Duodenal mucosa (tissue), 2 donors: ENCODE measurements around the gene DLG2.
"Not testable (repeated sequence)": the region's sequence is repeated elsewhere in the genome, so short reads cannot be mapped to it uniquely, and the experiment has no call there.

Experiments
- H3K27ac ChIP-seq: one replicate; pipeline ENCODE4 v1.7.0; 2013; ENCODE audit warnings: low read depth, low read length
- H3K27me3 ChIP-seq, 2 donors: one replicate each; pipeline ENCODE4 v1.7.0; 2013; ENCODE audit warnings: low read length in 2 of 2, control low read depth in 1 of 2; ENCODE audit not compliant: insufficient read depth in 2 of 2, control insufficient read depth in 1 of 2
- H3K36me3 ChIP-seq, 2 donors: one replicate each; pipeline ENCODE4 v1.7.0; 2013; ENCODE audit warnings: low read length in 2 of 2, control low read depth in 1 of 2; ENCODE audit not compliant: insufficient read depth in 2 of 2, control insufficient read depth in 1 of 2
- H3K4me1 ChIP-seq, 2 donors: one replicate each; pipeline ENCODE4 v1.7.0; 2013; ENCODE audit warnings: low read length in 2 of 2, control low read depth in 1 of 2; ENCODE audit not compliant: insufficient read depth in 2 of 2, control insufficient read depth in 1 of 2
- H3K4me3 ChIP-seq, 2 donors: one replicate each; pipeline ENCODE4 v1.7.0; 2013; ENCODE audit warnings: low read length in 2 of 2, low read depth in 1 of 2
- H3K9ac ChIP-seq, 2 donors: one replicate each; pipeline ENCODE4 v1.7.0; 2013; ENCODE audit warnings: low read length in 2 of 2, low read depth in 1 of 2
- H3K9me3 ChIP-seq, 2 donors: one replicate each; pipeline ENCODE4 v1.7.0; 2013; ENCODE audit warnings: low read length in 2 of 2, control low read depth in 1 of 2; ENCODE audit not compliant: control insufficient read depth in 1 of 2

Gene DLG2

GRCh38 chr11:85606237-85606636 lies 20.9 kb downstream of the DLG2 start:
- H3K27me3 ChIP-seq, H3K36me3 ChIP-seq, H3K27ac ChIP-seq, H3K4me1 ChIP-seq, H3K9ac ChIP-seq, H3K4me3 ChIP-seq, H3K9me3 ChIP-seq: not testable (repeated sequence)

DNA sequence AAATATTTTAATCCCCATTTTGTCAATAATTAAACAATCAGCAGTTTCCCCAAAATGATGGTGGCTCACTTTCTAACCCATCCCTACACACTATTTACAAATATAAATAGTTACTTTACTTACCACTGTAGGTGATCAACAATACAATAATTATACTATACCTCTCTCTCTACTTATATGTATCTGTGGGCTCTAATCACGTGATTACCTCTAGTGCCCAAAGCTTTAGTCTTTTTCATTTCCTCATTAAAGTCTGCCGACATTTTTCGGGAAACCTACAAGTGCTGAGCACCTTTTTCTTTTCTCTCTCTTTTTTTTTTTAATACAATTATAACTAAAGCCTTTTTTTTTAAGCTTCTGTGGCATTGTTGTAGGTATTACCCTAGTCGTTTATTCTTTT lies 23.9 kb downstream of the DLG2 start:
- no peaks in the 10 kb centered on the region for H3K27me3 ChIP-seq
- H3K36me3 ChIP-seq = no peaks in the 10 kb centered on the region
- H3K4me3 ChIP-seq = no peak overlapping the region
- no peak overlapping the region for H3K27ac ChIP-seq
- H3K9me3 ChIP-seq = no peaks in the 10 kb centered on the region
- H3K4me1 ChIP-seq = no peaks in the 10 kb centered on the region
- no peak overlapping the region for H3K9ac ChIP-seq

DNA sequence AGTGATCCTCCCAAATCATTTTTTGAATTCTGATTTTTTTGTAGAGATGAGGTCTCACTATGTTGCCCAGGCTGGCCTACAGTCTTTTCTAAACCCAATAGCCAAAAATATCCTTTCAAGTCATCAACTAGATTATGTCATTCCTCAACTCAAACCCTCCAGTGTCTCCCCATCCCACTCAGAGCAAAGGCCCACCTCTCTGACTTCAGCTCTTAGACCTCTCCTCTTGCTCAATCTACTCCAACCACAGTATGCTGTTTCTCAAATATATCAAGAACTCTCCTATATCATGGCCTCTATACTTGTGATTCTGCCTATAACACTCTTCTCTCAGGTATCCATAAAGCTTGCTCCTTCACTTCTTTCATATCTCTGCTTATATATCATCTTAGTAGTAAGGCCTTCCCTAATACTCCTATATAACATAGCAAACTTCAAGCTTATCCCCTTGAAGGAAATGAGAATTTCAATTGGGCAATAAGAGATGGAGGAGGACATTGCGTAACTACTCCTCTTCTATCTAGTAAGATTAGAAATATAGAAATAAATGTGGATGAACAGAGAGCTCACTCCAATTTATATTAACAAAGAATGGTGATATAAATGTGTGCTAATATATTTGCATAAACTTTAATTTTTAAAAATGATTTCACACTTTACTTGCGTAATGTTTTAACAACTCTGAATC lies 24.5 kb downstream of the DLG2 start:
- Histone ChIP-seq H3K36me3 (no peaks in the 10 kb centered on the region), H3K4me1 (no peaks in the 10 kb centered on the region), H3K9ac (no peak overlapping the region), H3K27me3 (no peaks in the 10 kb centered on the region), H3K9me3 (no peaks in the 10 kb centered on the region), H3K27ac (no peak overlapping the region), H3K4me3 (no peak overlapping the region)

DNA sequence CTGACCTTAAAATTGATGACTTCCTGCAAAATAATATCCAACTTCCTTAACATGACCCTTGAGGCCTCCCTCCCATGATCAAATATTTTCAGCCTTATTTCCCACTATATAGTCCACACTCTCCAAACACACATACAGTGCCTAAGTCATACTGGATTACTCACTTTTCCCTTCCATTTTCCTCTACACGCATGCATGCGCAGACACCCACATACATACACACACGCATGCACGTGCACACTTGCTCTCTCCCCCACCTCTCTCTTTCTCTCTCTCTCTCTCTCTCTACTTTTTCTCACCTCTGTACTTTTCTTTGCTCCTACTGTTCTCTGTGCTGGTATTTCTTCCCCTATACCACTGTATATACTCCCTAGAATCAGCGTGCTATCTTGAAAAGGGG lies 28.1 kb downstream of the DLG2 start:
- Histone ChIP-seq H3K9ac (no peak overlapping the region), H3K9me3 (no peaks in the 10 kb centered on the region), H3K27me3 (no peaks in the 10 kb centered on the region), H3K4me1 (no peaks in the 10 kb centered on the region), H3K36me3 (no peaks in the 10 kb centered on the region), H3K27ac (no peak overlapping the region), H3K4me3 (no peak overlapping the region)

GRCh38 chr11:85596886-85597285 lies 30.3 kb downstream of the DLG2 start:
- no peaks in the 10 kb centered on the region for H3K9me3 ChIP-seq
- no peak overlapping the region for H3K27ac ChIP-seq
- H3K4me3 ChIP-seq = no peak overlapping the region
- H3K9ac ChIP-seq = no peak overlapping the region
- H3K4me1 ChIP-seq = no peaks in the 10 kb centered on the region
- H3K36me3 ChIP-seq = no peaks in the 10 kb centered on the region
- no peaks in the 10 kb centered on the region for H3K27me3 ChIP-seq

DNA sequence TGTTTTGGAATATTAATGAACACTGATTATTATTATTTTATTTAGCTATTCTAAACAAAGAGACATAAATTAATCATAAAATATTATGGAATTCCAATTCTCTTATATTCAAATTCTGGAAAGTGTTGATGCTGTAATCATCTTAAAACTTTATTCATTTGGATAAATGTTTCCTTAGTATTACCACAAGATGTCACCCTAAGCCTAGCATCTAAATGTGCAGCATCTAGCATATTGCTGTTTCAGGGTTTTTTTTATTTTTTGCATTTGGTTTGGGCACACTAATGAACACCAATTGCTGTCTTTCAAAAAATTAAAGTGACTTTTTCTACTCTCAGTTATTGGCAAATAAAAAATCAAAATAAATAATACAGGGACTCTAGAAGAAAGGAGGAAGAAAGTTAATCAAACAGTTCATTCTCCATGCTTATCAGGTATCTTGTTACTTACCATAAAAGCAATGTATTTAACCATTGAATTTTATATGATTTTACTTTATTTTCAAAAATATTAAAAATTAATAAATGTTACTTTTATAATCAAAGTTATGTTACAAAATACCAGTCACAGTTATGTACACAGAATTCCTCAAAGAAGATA lies 31.8 kb downstream of the DLG2 start:
- Histone ChIP-seq H3K4me3 (no peak overlapping the region), H3K27ac (no peak overlapping the region), H3K9ac (no peak overlapping the region), H3K27me3 (no peaks in the 10 kb centered on the region), H3K4me1 (no peaks in the 10 kb centered on the region), H3K9me3 (no peaks in the 10 kb centered on the region), H3K36me3 (no peaks in the 10 kb centered on the region)

DNA sequence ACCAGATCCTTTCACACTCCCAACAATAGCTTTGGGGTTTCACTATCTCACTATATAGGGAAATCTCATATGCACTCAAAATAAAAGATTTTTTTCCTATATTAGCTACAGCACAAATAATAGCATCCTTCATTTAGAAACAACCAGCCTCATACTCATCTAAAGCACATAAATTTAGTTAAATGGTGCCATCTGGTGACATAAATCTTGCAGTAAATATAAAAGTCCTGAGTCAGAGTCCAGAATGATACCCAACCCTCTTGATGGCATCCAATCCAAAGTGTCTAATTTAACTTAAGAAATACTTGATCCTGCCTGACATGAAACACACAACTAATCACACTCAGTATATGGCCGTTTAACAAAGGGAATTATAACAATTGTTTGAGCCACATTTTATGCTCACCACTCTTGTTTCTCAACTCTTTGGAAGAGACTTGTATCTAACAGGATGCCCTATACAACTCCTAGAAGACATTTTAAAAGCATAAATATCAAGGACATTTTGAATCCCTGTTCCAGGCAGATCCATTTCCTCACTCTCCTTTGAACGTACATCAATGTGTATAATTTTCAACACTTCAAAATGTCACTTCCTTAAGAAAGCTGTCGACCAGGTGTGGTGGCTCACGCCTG lies 36.2 kb downstream of the DLG2 start:
- no peak overlapping the region for H3K4me3 ChIP-seq
- H3K9ac ChIP-seq = no peak overlapping the region
- no peaks in the 10 kb centered on the region for H3K9me3 ChIP-seq
- no peak overlapping the region for H3K27ac ChIP-seq
- no peaks in the 10 kb centered on the region for H3K27me3 ChIP-seq
- H3K36me3 ChIP-seq = no peaks in the 10 kb centered on the region
- H3K4me1 ChIP-seq = peaks cover 0 to 3% of the 10 kb centered on the region in 2 donors

DNA sequence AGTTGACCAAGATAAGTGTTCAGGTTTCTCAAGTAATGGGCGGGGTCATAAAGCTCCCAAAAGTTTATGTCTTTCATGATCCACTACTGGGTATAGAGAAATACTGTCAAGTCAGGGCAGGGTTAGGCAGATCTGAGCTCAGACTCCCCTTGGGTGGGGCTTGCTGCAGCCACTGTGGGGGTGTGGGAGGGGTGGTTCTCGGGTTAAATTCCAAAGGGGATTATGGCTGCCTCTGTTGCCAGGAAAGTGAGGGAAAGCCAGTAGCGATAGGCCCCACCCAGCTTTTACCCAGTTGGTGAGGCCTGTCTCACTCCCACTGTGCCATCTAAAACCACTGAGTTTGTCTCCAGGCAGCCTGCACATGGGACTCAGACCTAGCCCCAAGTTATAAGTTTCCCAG lies 37.8 kb downstream of the DLG2 start:
- no peak overlapping the region for H3K27ac ChIP-seq
- no peaks in the 10 kb centered on the region for H3K27me3 ChIP-seq
- H3K36me3 ChIP-seq = no peaks in the 10 kb centered on the region
- H3K4me3 ChIP-seq = no peak overlapping the region
- peaks cover 0 to 3% of the 10 kb centered on the region in 2 donors for H3K4me1 ChIP-seq
- H3K9me3 ChIP-seq = no peaks in the 10 kb centered on the region
- no peak overlapping the region for H3K9ac ChIP-seq

GRCh38 chr11:85582111-85582510 lies 45.0 kb downstream of the DLG2 start:
- H3K27me3 ChIP-seq = no peaks in the 10 kb centered on the region
- H3K27ac ChIP-seq = no peak overlapping the region
- H3K9ac ChIP-seq = no peak overlapping the region
- H3K4me1 ChIP-seq = no peaks in the 10 kb centered on the region
- H3K4me3 ChIP-seq = no peak overlapping the region
- no peaks in the 10 kb centered on the region for H3K9me3 ChIP-seq
- H3K36me3 ChIP-seq = no peaks in the 10 kb centered on the region

DNA sequence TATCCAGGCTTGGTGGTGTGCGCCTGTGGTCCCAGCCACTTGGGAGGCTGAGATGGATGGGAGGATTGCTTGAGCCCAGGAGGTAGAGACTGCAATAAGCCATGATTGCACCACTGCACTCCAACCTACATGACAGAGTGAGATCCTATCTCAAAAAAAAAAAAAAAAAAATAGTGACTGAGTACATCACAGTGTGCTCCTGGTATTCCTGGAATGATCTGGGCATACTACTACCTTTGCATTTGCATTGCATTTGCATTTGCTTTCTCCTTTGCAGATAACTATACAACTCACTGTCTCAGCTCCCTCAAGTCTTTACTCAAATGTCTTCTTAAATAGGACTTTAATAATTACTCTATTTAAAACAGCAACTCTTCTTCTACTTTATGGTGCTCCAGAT lies 51.8 kb downstream of the DLG2 start:
- Histone ChIP-seq H3K4me1 (no peaks in the 10 kb centered on the region), H3K9ac (no peak overlapping the region), H3K9me3 (no peaks in the 10 kb centered on the region), H3K27ac (no peak overlapping the region), H3K36me3 (no peaks in the 10 kb centered on the region), H3K4me3 (no peak overlapping the region), H3K27me3 (no peaks in the 10 kb centered on the region)
